EH (cell line): ENCODE measurements around the gene INS.

ENCODE experiments used
- DNase-seq: peaks from one replicate; pipeline ENCODE4 v3.0.0-alpha.2; 2015; ENCODE audit warnings: low read depth

INS gene

DNA sequence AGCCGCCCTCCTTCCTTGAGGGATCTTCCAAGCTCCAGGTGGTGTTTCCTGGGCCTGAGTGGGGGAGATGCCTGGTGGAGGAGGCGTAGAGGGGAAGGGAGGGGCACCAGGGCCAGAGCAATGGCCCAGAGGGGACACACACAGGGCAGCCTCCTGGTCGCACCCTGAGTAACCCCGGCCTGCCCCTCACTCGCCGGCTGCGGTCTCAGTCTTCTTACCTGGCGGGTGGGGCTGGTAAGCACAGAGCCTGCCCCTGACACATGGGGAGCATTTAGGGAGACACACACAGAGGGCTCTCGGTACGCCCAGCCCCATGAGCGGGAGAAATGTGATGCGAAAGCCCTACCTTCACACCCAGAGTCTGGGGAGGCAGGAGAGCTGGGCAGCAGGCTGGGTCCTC lies 45.7 kb downstream of the INS start:
- no peak for DNase-seq

DNA sequence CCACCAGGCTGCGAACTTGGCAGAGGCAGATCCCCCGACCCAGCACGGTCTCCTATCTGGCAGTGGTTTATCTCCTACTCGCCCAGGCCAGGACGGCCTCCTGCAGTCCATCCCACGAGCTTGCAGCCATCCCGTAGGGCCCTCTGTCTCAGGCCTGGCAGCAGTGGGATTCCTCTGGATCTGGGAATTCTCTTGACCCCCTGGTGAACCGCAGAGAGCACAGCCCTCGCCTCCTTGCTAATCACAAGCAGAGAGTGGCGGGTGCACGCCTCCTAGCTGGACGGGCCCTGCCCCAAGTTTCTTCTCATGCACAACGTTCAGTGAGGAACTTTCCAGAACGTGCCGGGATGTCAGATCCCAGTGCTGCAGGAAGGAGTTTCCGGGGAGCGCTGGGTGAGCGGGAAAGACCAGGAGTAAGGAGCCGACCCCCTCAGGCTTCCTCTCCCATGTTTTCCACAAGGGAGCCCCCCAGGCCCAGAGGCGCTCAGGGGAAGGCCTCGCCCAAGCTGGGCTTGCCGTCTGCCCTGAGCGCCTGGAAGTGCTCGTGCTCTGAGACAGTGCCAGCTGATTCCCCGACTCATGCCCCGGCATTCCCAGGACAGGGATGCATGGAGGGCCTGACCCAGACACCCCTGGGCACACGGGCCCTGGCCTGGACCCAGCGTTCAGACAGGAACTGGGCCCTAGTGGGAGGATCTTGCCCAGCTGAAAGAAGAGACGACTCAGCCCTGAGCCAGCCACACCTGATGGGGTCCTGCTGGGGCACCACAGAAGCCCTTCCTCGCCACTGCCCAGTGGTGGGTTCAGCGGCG lies 46.4 kb downstream of the INS start:
- no peak for DNase-seq

GRCh38 chr11:2113776-2114175 lies 47.2 kb downstream of the INS start:
- DNase-seq, result no peak

DNA sequence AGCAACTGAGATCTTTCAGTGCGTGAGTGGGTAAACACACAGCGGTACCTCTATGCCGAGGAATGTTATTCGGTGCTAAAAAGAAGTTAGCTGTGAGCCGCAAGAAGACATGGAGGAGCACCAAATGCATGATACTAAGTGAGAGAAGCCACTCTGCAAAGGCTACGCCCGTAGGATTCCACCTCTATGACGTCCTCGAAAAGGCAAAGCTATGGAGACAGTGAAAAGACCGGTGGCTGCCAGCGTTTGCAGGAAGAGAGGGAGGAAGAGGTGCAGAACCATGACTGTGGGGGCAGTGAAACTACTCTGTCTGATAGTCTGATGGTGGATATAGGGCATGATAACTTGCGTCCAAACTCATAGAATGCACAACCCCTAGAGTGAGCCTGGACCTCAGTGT lies 50.5 kb downstream of the INS start:
- DNase-seq, result no peak
